Transverse colon (tissue), 4 donors: ENCODE measurements around the gene ATG101.
A peak's percentile ranks its signal among the peaks of the same experiment; 100 is the strongest.

Experiments
- CTCF ChIP-seq, 5 experiments: fragments of 200-600 bp in 3 of 5; fragments of 450-650 bp in 2 of 5; sonication (generic) in 3 of 5; IDR thresholded peaks; 1 replicate in 2 of 5; 2 replicates in 3 of 5; pipeline ENCODE4 v1.5.1; 2016 to 2017; ENCODE audit warnings: antibody characterized with exemption in 5 of 5, inconsistent platforms in 3 of 5, mild to moderate bottlenecking in 2 of 5, moderate library complexity in 1 of 5
- EP300 ChIP-seq: sonication (generic); formaldehyde crosslinking; IDR thresholded peaks from one replicate; pipeline ENCODE4 v1.6.1; 2017; ENCODE audit warnings: antibody characterized with exemption, low read depth
- POLR2A ChIP-seq: fragments of 450-650 bp; IDR thresholded peaks from one replicate; pipeline ENCODE4 v1.6.1; 2016; ENCODE audit warnings: antibody characterized with exemption, mild to moderate bottlenecking, moderate library complexity
- POLR2AphosphoS5 ChIP-seq, 3 donors: sonication (generic); formaldehyde crosslinking; IDR thresholded peaks; one replicate each; pipeline ENCODE4 v1.6.1; 2016; ENCODE audit warnings: antibody characterized with exemption in 3 of 3

- TF ChIP-seq CTCF (IDR thresholded peaks at IDR 0.05) (no peak), EP300 (peak; percentile 98), POLR2AphosphoS5 (IDR thresholded peaks at IDR 0.05) (peak; percentile 99 to 100 (median 99)), POLR2A (peak; percentile 92)
Observed at GRCh38 chr12:52050758-52051541, 18.8 kb upstream of the ATG101 start, which contains the start of gene NR4A1.
